ENCODE measurements around the gene VWA7. TPM values are rescaled to one million over a fixed set of nuclear protein-coding genes. Genes with fewer than 3 reads are reported as not detected.

Gene VWA7
- total and polyA plus RNA-seq, 12 donors = 0.17 to 8.1 (median 0.68) TPM

DNA sequence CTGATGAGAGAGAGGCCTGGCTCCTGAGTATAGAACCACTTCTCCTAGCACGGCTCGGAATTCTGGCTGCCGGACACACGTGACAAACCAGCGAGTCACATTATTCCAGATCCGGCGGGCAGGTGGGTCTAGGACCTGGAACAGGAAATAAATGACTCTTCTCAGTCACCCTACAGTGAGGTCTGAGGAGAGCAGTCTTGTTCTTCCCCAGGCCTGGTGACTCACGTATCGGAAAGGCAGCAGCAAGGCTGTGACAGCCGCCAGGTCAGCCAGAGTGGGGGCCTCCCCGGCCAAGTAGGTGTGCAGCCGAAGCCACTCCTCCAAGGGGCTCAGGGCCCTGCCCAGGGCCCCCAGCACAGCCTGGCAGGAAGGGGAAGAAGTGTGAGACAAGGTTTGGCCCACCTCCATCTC lies 15.6 kb upstream of the VWA7 start:
- Histone ChIP-seq H3K27ac (peak overlapping the region in 3 of 5 donors; percentile 66 to 97 (median 79)), H3K4me3 (no peak overlapping the region), H3K36me3 (replicated peaks in 1 of 2) (peaks cover 0 to 18% of the 10 kb centered on the region in 2 donors), H3K27me3 (no peaks in the 10 kb centered on the region), H3K4me1 (replicated peaks in 1 of 2) (peaks cover 13 to 23% of the 10 kb centered on the region in 2 donors), H3K9me3 (replicated peaks in 1 of 3) (no peaks in the 10 kb centered on the region)
- 39 to 54% (median 48%) methylated on average over 8 to 12 of the region's 12 CpGs for WGBS, 4 donors
- intact Hi-C loops (cut with DNase I) = no loop called here
- peak in 1 of 2 donors; percentile 43 for TF ChIP-seq POLR2A (IDR thresholded peaks at IDR 0.05)
- TF ChIP-seq, protein P1, sequence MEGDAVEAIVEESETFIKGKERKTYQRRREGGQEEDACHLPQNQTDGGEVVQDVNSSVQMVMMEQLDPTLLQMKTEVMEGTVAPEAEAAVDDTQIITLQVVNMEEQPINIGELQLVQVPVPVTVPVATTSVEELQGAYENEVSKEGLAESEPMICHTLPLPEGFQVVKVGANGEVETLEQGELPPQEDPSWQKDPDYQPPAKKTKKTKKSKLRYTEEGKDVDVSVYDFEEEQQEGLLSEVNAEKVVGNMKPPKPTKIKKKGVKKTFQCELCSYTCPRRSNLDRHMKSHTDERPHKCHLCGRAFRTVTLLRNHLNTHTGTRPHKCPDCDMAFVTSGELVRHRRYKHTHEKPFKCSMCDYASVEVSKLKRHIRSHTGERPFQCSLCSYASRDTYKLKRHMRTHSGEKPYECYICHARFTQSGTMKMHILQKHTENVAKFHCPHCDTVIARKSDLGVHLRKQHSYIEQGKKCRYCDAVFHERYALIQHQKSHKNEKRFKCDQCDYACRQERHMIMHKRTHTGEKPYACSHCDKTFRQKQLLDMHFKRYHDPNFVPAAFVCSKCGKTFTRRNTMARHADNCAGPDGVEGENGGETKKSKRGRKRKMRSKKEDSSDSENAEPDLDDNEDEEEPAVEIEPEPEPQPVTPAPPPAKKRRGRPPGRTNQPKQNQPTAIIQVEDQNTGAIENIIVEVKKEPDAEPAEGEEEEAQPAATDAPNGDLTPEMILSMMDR (IDR thresholded peaks at IDR 0.05) = peak in 1 of 6 experiments; percentile 3
- peak in 6 of 7 donors; percentile 54 to 82 (median 65) for DNase-seq

DNA sequence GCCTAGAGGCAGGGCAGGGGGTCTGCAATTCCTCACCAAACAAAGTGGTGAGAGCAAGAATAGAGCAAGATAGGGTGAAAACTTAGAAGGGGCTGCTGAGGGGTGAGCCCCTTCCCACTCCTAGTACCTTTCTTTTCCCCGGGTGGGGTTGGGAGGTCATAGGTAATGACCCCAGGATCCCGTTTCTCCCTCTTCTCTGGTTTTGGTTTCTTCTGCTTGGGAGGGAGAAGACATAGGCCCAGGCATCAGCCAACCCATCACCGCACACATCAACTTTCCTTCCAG lies 14.9 kb upstream of the VWA7 start:
- Histone ChIP-seq H3K27ac (peak overlapping the region in 1 of 5 donors; percentile 97), H3K27me3 (no peaks in the 10 kb centered on the region), H3K36me3 (replicated peaks in 1 of 2) (peaks cover 0 to 23% of the 10 kb centered on the region in 2 donors), H3K9me3 (replicated peaks in 1 of 3) (no peaks in the 10 kb centered on the region), H3K4me3 (no peak overlapping the region), H3K4me1 (replicated peaks in 1 of 2) (peaks cover 13 to 23% of the 10 kb centered on the region in 2 donors)
- 83 to 95% (median 83%) methylated on average over 3 of the region's 3 CpGs for WGBS, 4 donors
- no peak for TF ChIP-seq POLR2A (IDR thresholded peaks at IDR 0.05)
- TF ChIP-seq, protein P1 (IDR thresholded peaks at IDR 0.05) = no peak
- intact Hi-C loops (cut with DNase I) = no loop called here
- no peak for DNase-seq

DNA sequence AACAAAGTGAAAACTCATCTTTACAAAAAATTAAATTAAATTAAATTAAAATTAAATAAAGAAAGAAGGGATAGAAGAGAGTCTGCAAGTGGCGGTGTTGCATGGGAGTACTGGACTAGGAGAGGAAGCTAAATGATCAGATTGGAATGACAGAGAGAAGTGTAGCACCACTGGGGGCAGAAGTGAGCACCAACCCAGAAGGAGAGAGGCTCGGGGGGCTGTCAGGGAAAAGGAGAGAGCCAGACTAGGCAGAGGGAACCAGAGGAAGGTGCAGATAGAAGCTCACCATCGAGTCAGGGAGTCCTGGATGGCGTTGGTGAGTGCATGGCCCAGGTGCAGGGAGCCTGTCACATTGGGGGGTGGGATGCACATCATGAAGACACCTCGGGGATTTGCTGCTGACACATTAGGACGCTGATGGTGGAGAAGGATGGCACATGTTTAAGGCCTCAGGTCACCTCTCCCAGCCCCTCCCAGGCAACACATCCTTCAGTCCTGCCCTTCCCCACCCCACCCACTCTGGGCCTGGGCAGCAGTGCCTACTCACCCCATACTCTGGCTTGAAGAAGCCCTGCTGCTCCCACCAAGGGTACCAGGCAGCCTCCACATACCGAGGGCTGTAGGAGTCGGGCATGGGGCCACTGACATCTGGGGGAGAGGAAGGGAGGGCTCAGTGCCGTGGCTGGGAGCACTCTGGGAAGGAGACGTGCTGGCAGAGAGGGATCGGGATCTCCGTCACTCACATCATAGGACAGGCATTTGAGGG lies 14.4 kb upstream of the VWA7 start:
- no peak overlapping the region for H3K27ac ChIP-seq
- H3K9me3 ChIP-seq (replicated peaks in 1 of 3) = no peaks in the 10 kb centered on the region
- TF ChIP-seq, protein P1 (IDR thresholded peaks at IDR 0.05) = peak in 5 of 6 experiments; percentile 29 to 56 (median 46)
- TF ChIP-seq POLR2A (IDR thresholded peaks at IDR 0.05) = no peak
- DNase-seq = peak in 4 of 7 donors; percentile 40 to 76 (median 60)
- peaks cover 13 to 23% of the 10 kb centered on the region in 2 donors for H3K4me1 ChIP-seq (replicated peaks in 1 of 2)
- peaks cover 0 to 25% of the 10 kb centered on the region in 2 donors for H3K36me3 ChIP-seq (replicated peaks in 1 of 2)
- intact Hi-C loops (cut with DNase I) = no loop called here
- WGBS, 4 donors = 72 to 80% (median 76%) methylated on average over 12 of the region's 12 CpGs
- H3K4me3 ChIP-seq = no peak overlapping the region
- H3K27me3 ChIP-seq = no peaks in the 10 kb centered on the region

DNA sequence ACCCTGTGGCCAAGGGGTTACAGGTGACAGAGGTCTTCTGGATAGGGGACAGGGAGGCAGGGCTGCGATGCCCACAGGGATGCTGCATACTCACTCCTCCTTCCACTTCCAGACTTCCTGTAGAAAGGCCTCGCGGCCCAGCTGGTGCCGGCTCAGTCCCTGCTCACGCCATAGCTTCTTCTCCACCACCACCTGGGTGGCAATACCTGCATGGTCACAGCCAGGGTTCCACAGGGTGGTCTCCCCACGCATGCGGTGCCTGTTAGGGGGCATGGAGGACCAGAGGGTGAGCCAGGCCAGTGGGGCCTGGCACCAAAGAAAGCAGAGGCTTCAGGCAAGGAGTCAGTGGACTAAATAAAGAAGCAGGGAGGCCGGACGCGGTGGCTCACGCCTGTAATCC lies 8.3 kb upstream of the VWA7 start:
- H3K4me3 ChIP-seq = no peak overlapping the region
- no peaks in the 10 kb centered on the region for H3K4me1 ChIP-seq (replicated peaks in 1 of 2)
- H3K9me3 ChIP-seq (replicated peaks in 1 of 3) = no peaks in the 10 kb centered on the region
- H3K27me3 ChIP-seq = no peaks in the 10 kb centered on the region
- peaks cover 0 to 62% of the 10 kb centered on the region in 2 donors for H3K36me3 ChIP-seq (replicated peaks in 1 of 2)
- TF ChIP-seq, protein P1 (IDR thresholded peaks at IDR 0.05) = no peak
- TF ChIP-seq POLR2A (IDR thresholded peaks at IDR 0.05) = no peak
- no peak overlapping the region for H3K27ac ChIP-seq
- 90 to 94% (median 93%) methylated on average over 6 to 11 of the region's 11 CpGs for WGBS, 4 donors
- DNase-seq = no peak
- intact Hi-C loops (cut with DNase I) = no loop called here
